22Rv1 (cell line): ENCODE results near the gene LALBA.
"Not testable (repeated sequence)": the region's sequence is repeated elsewhere in the genome, so short reads cannot be mapped to it uniquely, and the experiment has no call there.

Experiments
- H3K27ac ChIP-seq: fragments of 450-650 bp; 2 replicates; pipeline ENCODE4 v1.5.1; 2017
- CTCF ChIP-seq: fragments of 450-650 bp; IDR thresholded peaks from 2 replicates; pipeline ENCODE4 v1.5.1; 2017; ENCODE audit warnings: mild to moderate bottlenecking
- ZFX ChIP-seq: fragments of 450-650 bp; IDR thresholded peaks from 2 replicates; pipeline ENCODE4 v1.6.1; 2017; ENCODE audit warnings: antibody characterized with exemption, borderline replicate concordance

Gene LALBA

GRCh38 chr12:48527891-48528670 is 41.8 kb downstream of the LALBA start:
- TF ChIP-seq ZFX (no peak), CTCF (no peak)
- no peak overlapping the region for H3K27ac ChIP-seq

- no peak for TF ChIP-seq ZFX
- no peak for TF ChIP-seq CTCF
- H3K27ac ChIP-seq: no peak within 1 kb of the TSS
Measured at GRCh38 chr12:48525332-48525731, 44.5 kb downstream of the LALBA start, which contains the start of gene OR8S1. OR8S1 (plus strand) TSS chr12:48525632; CDS start chr12:48525632, 0 bp downstream.

- H3K27ac ChIP-seq: not testable (repeated sequence)
Measured at GRCh38 chr12:48520381-48520780, 49.5 kb downstream of the LALBA start.
